HG03108 (cell line): ENCODE measurements around the gene CNTFR.

Source experiments
- ATAC-seq: cut with Tn5 transposase; IDR thresholded peaks from one replicate; pipeline ENCODE4 v1.9.1; 2021; ENCODE audit warnings: moderate library complexity; ENCODE audit not compliant: unreplicated experiment

CNTFR gene

DNA sequence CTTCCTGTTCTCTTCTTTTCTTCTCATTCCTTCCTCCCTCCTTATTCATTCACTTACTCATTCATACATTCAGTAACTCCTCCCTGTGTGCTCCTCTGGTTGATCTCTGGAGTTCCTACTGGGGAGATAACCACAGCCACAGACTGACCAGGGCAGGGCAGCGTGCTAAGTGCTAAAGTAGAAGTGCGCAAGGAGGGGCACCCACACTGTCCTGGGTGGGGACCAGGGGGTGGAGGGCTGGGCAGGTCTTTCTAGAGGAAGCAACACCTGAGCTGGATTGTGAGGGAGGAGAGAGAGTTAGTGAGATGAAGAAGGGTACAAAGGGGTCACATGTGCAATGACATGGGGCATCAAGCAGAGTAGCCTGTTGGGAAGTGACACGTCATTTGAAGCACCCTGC is 80.6 kb downstream of the CNTFR start:
- no peak for ATAC-seq

DNA sequence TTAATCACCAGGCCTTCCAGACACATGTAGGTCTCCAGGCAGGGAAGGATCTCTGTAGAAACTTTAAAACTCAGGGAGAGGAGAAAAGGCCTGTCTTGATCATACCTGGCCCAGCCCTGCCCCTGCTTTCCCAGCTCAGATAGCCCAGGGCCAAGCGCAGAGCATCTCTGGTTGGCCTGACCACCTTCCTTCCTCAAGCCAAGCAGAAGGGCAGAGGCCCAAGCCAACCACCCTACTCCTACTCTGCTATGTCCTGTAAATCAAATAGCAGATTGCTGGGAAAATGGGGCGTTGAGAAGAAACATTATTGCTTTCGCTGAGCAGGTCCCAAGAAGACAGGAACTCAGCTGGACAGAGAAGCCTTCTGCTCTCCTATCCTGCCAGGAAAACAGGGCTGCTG is 81.1 kb downstream of the CNTFR start:
- no peak for ATAC-seq

DNA sequence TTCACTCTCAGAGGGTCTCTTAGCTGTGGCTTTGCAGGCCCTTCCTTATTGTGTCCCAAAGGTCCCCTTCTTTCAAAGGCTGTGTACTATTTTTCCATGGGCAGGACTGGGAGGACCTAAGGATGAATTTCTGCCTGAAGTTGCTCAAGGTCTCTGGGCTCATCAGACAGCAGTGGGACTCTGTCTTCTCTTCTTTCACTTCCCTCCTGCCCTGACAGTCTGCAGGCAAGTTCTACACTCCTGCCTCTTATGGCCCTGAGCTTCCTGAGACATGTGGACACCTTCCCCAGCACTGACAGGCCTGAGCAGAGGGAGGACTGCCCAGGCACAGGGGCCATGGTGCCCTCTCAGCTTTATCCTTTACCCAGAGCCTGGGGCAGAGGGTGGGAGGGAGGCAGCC is 81.6 kb downstream of the CNTFR start:
- ATAC-seq = no peak

DNA sequence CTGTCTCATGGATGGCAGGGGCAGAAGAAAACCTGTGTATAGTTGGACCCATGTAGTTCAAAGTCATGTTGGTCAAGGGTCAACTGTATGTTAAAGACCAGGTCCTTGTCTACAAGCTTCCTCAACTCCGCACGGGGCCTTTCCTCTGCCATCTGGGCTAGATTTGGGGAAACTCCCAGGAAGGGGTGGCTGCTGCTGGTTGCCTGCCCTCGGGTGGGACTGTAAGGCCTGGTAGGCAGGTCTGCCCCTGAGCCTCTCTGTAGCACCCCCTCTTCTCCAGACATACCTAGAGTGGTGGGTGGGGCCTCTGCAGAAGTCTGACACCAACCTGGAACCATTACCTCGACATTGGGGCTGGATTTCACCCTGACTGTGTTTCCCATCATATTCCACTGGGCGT is 82.0 kb downstream of the CNTFR start:
- no peak for ATAC-seq

DNA sequence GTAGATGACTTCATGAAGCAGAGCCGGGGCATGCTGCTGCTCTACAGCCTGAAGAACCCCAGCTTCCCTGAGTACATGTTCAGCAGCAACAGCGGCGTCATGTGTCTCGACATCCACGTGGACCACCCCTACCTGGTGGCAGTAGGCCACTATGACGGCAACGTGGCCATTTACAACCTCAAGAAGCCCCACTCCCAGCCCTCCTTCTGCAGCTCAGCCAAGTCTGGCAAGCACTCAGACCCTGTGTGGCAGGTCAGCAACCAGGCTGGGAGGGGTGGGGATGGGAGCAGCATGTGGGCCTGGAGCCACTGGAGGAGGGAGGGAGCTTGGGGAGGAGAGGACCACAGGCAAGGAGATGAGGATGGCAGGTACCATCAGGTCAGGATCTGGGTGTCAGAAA is 82.9 kb downstream of the CNTFR start:
- ATAC-seq = no peak

DNA sequence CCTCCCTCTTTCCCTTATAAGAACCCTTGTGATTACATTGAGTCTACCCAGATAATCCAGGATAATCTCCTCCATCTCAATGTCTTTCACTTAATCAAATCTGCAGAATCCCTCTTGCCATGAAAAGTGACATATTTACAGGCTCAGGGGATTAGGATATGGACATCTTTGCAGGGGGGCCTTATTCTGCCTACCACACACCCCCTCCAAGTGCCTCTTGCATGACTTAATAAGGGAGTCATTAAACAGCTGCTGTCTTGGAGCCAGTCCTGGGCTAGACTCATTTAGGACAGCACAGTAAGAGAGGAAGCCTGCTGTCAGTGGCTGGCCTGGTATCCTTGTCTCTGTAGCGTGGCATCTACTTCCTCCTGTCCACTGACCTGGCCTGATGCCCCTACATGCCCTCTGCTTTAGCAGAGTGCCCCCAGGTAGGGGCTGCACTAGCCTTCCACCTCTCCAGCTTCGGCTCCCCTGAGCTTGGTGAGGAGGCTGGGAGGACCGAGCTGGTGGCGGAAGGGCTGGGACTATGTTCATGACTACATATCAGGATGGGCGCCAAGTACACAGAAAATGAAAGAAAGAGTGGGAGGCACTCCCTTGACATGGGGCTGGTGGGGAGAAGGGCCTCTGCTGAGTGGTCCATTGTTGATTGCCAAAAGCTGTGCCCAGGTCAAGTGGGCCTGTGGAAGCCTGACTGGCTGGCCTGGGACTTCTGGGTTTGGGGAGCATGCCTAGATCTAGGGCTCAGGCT is 84.0 kb downstream of the CNTFR start:
- ATAC-seq = no peak

DNA sequence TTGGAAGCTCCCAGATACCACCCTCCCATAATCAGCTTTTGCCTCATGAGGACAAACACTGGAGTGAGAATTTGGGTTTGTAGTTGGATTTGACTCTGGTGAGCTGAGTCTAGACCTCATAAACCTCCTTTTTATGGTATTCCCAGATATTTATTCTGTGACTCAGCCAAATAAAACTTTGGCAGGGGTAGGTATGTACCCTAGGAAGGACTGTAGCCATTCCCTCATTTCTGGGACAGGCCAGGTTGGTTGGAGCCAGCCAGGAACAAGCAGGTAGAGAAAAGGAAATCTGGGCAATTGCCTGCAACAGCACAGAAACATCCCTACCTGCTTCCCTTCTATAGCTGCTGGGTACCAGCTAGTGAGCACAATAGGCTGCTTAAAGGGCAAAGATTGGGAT is 86.1 kb downstream of the CNTFR start:
- no peak for ATAC-seq

DNA sequence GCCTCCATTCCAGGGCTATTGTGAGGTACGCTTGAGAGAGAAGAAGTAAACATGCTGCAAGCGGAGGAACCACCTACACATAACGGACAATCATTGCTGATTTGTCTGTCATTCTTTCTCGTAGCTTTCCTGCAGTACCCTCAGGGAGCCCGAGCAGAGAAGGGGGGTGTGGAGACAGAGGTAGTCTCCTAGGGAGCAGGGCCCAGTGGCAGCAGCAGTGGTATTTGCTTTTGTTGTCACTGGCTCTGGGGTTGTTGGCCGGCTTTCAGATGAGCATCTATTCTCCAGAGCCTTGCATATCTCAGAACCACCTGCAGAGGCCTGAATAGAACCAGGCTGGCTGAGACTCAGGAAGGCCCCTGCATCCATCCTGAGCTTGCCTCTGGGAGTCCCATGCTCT is 86.6 kb downstream of the CNTFR start:
- ATAC-seq = no peak

DNA sequence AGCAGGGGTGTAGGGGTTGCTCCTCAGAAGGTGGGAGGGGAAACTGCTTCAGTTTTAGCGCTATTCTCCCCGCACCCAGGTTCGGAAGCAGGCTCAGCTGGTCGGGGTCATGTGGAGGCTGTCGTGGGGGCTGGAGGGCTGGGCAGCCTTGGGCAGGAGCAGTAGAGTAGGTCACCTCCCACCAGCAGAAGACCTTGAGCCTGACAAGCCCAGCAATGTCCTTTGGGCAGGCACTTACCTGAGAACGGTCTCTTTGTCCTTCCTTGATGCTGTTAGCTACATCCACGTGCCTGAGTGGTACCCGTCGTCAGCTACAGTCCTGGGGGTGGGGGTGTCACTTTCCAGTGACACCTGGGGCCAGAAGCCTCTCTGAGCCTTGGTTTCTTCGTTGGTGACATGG is 87.1 kb downstream of the CNTFR start:
- ATAC-seq = no peak

DNA sequence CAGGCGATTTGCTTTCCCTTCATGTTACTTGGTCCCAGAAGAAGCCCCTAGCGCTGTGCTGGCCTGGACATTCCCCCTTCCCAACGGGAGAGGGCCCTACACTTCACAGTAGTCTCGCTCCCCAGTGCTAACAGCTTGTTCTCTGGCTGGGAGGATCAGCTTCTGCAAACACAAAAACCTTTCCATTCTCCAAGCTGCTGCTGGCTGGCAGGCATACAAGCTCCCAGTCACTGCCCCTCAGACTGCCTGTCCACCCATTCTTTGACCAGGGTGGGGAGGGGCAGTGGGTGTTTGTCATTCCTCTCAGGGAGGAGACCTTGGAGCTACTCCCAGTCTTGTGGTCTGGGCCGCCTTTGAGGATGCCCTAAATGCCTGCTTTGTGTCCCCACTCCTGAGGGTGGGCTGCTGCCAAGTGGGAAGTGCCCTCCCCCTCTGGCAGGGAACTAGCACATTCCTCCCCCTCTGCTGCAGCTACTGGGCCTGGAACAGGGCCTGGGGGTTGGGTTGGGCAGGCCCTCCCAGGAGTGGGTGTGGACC is 87.6 kb downstream of the CNTFR start:
- ATAC-seq = no peak
